GM12875 (cell line): ENCODE data around the gene CADM2.

Experiments used
- H3K4me3 ChIP-seq: one replicate; pipeline ENCODE4 v1.5.1; 2011; ENCODE audit warnings: low read depth, low read length, control low read depth
- CTCF ChIP-seq: IDR thresholded peaks from 2 replicates; pipeline ENCODE4 v1.5.1; 2011; ENCODE audit warnings: low read depth, mild to moderate bottlenecking, control low read depth, inconsistent platforms, low read length, moderate library complexity, borderline replicate concordance; ENCODE audit not compliant: insufficient read depth

The CADM2 gene

GRCh38 chr3:85176799-85177198 lies 218.0 kb downstream of the CADM2 start:
- no peak overlapping the region for H3K4me3 ChIP-seq
- no peak for TF ChIP-seq CTCF

- H3K4me3 ChIP-seq: no peak overlapping the region
- TF ChIP-seq CTCF: no peak
Measured at GRCh38 chr3:85182975-85183752, 224.4 kb downstream of the CADM2 start.

GRCh38 chr3:85185495-85185894 lies 226.7 kb downstream of the CADM2 start:
- TF ChIP-seq CTCF: no peak
- no peak overlapping the region for H3K4me3 ChIP-seq

- no peak overlapping the region for H3K4me3 ChIP-seq
- no peak for TF ChIP-seq CTCF
Measured at GRCh38 chr3:85189731-85190130, 230.9 kb downstream of the CADM2 start.

GRCh38 chr3:85193565-85193964 lies 234.8 kb downstream of the CADM2 start:
- H3K4me3 ChIP-seq: no peak overlapping the region
- TF ChIP-seq CTCF: no peak

- no peak for TF ChIP-seq CTCF
- H3K4me3 ChIP-seq: no peak overlapping the region
Measured at GRCh38 chr3:85208650-85209049, 249.9 kb downstream of the CADM2 start.

- no peak for TF ChIP-seq CTCF
Measured at GRCh38 chr3:85210540-85210939, 251.8 kb downstream of the CADM2 start.

More at GRCh38 chr3:85210540-85210939, 251.8 kb downstream of the CADM2 start:
- no peak overlapping the region for H3K4me3 ChIP-seq
